K562 (cell line): ENCODE results near the gene DCAF16. TPM values are rescaled to one million over a fixed set of nuclear protein-coding genes. Genes with fewer than 3 reads are reported as not detected.

ENCODE experiments used
- ATAC-seq: fragments of 200-7000 bp; cut with Tn5 transposase; 3 replicates; pipeline ENCODE4 v1.9.1; 2020; ENCODE audit warnings: moderate library complexity
- BruUV-seq: library from RNA; stranded (reverse); fragments of 400-500 nt; replicated peaks from 2 replicates; lab custom pipeline; 2021; lab: Mats Ljungman, UMichigan
- CTCF ChIA-PET: fragments of 300-600 bp; formaldehyde crosslinking; extraction: SDS; loops from one replicate; lab custom pipeline; 2021; ENCODE audit warnings: low intra/inter-chr PET ratio; lab: Yijun Ruan, JAX
- POLR2A ChIA-PET: fragments of 300-600, 350-650 bp; sonication (Branson Sonifier 250); formaldehyde crosslinking; extraction: SDS; loops from one replicate; lab custom pipeline; 2021; ENCODE audit warnings: antibody characterized with exemption, inconsistent platforms; lab: Yijun Ruan, JAX
- DNase-seq, 4 experiments: peaks; one replicate each; pipeline versions ENCODE4 v3.0.0 to v3.0.0-alpha.2; 2011 to 2018; ENCODE audit warnings: low spot score in 3 of 4, mixed read lengths in 3 of 4; ENCODE audit errors: extremely low read depth in 1 of 4
- FAIRE-seq: peaks from 2 replicates; lab custom pipeline; 2011; peaks lifted over from hg19 to GRCh38; lab: Jason Lieb, UNC
- H2AFZ ChIP-seq: 2 replicates; pipeline ENCODE4 v1.6.0; 2011; ENCODE audit warnings: low read depth, low read length, control low read depth, inconsistent platforms
- H3K27ac ChIP-seq: fragments of 200-600 bp; 3 replicates; pipeline ENCODE4 v1.8.0; 2011; ENCODE audit warnings: low read depth, mild to moderate bottlenecking, control low read depth, inconsistent platforms, low read length, moderate library complexity, mixed read lengths; ENCODE audit errors: extremely low read depth
- H3K27me3 ChIP-seq, 2 experiments: fragments of 300-600 bp in 1 of 2; 2 replicates in 1 of 2; 3 replicates in 1 of 2; pipeline versions ENCODE4 v1.6.0 to v1.8.0; 2011; ENCODE audit warnings: inconsistent platforms in 2 of 2, low read length in 2 of 2, mild to moderate bottlenecking in 1 of 2, mixed read lengths in 1 of 2, moderate library complexity in 1 of 2; ENCODE audit not compliant: control insufficient read depth in 2 of 2, insufficient read depth in 2 of 2
- H3K36me3 ChIP-seq: fragments of 300-600 bp; 3 replicates; pipeline ENCODE4 v1.8.0; 2011; ENCODE audit warnings: mild to moderate bottlenecking, low read length, inconsistent platforms; ENCODE audit not compliant: control insufficient read depth, insufficient read depth
- H3K4me1 ChIP-seq, 2 experiments: fragments of 200-600 bp in 1 of 2; replicated peaks in 1 of 2; 2 replicates in 1 of 2; 3 replicates in 1 of 2; pipeline versions ENCODE4 v1.5.1 to v1.8.0; 2011; ENCODE audit warnings: inconsistent platforms in 2 of 2, low read length in 2 of 2, mild to moderate bottlenecking in 1 of 2, mixed read lengths in 1 of 2, moderate library complexity in 1 of 2; ENCODE audit not compliant: control insufficient read depth in 2 of 2, insufficient read depth in 2 of 2
- H3K4me2 ChIP-seq: 2 replicates; pipeline ENCODE4 v1.6.1; 2011; ENCODE audit warnings: low read length, control low read depth, inconsistent platforms, mixed read lengths; ENCODE audit not compliant: insufficient read depth
- H3K4me3 ChIP-seq: fragments of 200-600 bp; sonication (generic), shearing (Covaris generic); 2 replicates; pipeline ENCODE4 v1.5.1; 2016; ENCODE audit warnings: control low read depth, inconsistent platforms
- H3K79me2 ChIP-seq: fragments of 200-600 bp; 3 replicates; pipeline ENCODE4 v1.8.0; 2011; ENCODE audit warnings: low read length, inconsistent platforms; ENCODE audit not compliant: control insufficient read depth, insufficient read depth
- H3K9ac ChIP-seq, 2 experiments: 2 replicates each; pipeline versions ENCODE4 v1.6.0 to v1.6.1; 2011; ENCODE audit warnings: low read depth in 2 of 2, low read length in 2 of 2, control low read depth in 1 of 2, inconsistent platforms in 1 of 2, mild to moderate bottlenecking in 1 of 2, mixed read lengths in 1 of 2; ENCODE audit not compliant: insufficient read depth in 1 of 2
- H3K9me1 ChIP-seq: one replicate; pipeline ENCODE4 v1.6.0; 2011; ENCODE audit warnings: inconsistent platforms, mild to moderate bottlenecking, low read length, moderate library complexity; ENCODE audit not compliant: control insufficient read depth, insufficient read depth
- H3K9me3 ChIP-seq: replicated peaks from 2 replicates; pipeline ENCODE4 v1.5.1; 2011; ENCODE audit warnings: low read depth, low read length, inconsistent platforms; ENCODE audit not compliant: control insufficient read depth, insufficient read depth
- H4K20me1 ChIP-seq: replicated peaks from 2 replicates; pipeline ENCODE4 v1.6.1; 2011; ENCODE audit warnings: low read length, inconsistent platforms, mixed read lengths; ENCODE audit not compliant: control insufficient read depth, insufficient read depth
- ATF1 ChIP-seq, 2 experiments: fragments of 450-650 bp in 1 of 2; IDR thresholded peaks; 2 replicates each; pipeline ENCODE4 v1.6.1; 2016; ENCODE audit warnings: missing compliant biosample characterization in 1 of 2, missing genetic modification characterization in 1 of 2
- BRF1 ChIP-seq: IDR thresholded peaks from 3 replicates; pipeline ENCODE4 v1.6.1; 2011; ENCODE audit warnings: borderline replicate concordance, mild to moderate bottlenecking; ENCODE audit not compliant: insufficient read length; ENCODE audit errors: extremely low read depth
- MXI1 ChIP-seq: IDR thresholded peaks from 2 replicates; pipeline ENCODE4 v1.6.1; 2011; ENCODE audit warnings: low read depth, mild to moderate bottlenecking, improper control_type of control experiment, low read length
- NFIC ChIP-seq: fragments of 450-650 bp; IDR thresholded peaks from 2 replicates; pipeline ENCODE4 v1.6.1; 2017; ENCODE audit warnings: mild to moderate bottlenecking, inconsistent platforms
- NR4A1 ChIP-seq, 2 experiments: fragments of 250-450 bp in 1 of 2; fragments of 450-650 bp in 1 of 2; sonication (Bioruptor Pico) in 1 of 2; IDR thresholded peaks; 2 replicates each; pipeline versions ENCODE4 v1.4.0 to v1.6.1; 2016 to 2020; ENCODE audit warnings: mild to moderate bottlenecking in 2 of 2, missing compliant biosample characterization in 1 of 2, missing genetic modification characterization in 1 of 2, moderate library complexity in 1 of 2
- PURB ChIP-seq: sonication (generic); formaldehyde crosslinking; IDR thresholded peaks from 2 replicates; pipeline ENCODE4 v1.9.0; 2021; ENCODE audit warnings: low read depth, mild to moderate bottlenecking, missing genetic modification reagents
- RHOXF2B ChIP-seq: fragments of 250-450 bp; sonication (Bioruptor Pico); conservative IDR thresholded peaks from 2 replicates; pipeline ENCODE4 v1.5.1; 2021
- SUPT5H ChIP-seq: fragments of 450-650 bp; IDR thresholded peaks from 2 replicates; pipeline ENCODE4 v1.6.1; 2016
- ZFP36 ChIP-seq: fragments of 150-350 bp; IDR thresholded peaks from 2 replicates; pipeline ENCODE4 v1.6.1; 2018; ENCODE audit warnings: low read length, low read depth; ENCODE audit not compliant: partially characterized antibody
- WGBS: fragments of 100-300 bp; shearing (Covaris generic); methylation state at CpG from one replicate; pipeline ENCODE4 v1.1.6; 2016; ENCODE audit warnings: low coverage, mixed read lengths; ENCODE audit not compliant: insufficient coverage; ENCODE audit errors: missing lambda C conversion rate; 5-methylcytosine and 5-hydroxymethylcytosine counted together
- in situ Hi-C: fragments of 300-500 bp; cut with MboI; formaldehyde crosslinking; loops from 4 replicates; pipeline ENCODE4 v1.15.0; 2018; ENCODE audit warnings: inconsistent platforms, mixed read lengths
- intact Hi-C: fragments of 100-400 bp; cut with micrococcal nuclease; formaldehyde crosslinking; loops from 2 replicates; pipeline ENCODE4 v1.14.2; 2022
- polyA plus RNA-seq, 8 experiments: library from polyadenylated mRNA; depleted of rRNA in 4 of 8; stranded (reverse) in 5 of 8; unstranded in 3 of 8; fragments of >200 nt; fragmentation: Nextera tagmentation in 2 of 8; fragmentation: Illumina TruSeq in 1 of 8; extraction: Ambion mirVana in 2 of 8; extraction: Trizol in 1 of 8; gene quantifications; 2 replicates each; pipeline versions ENCODE4 v1.2.1 to v1.2.3, GENCODE V29; 2011 to 2014; ENCODE audit warnings: inconsistent platforms in 1 of 8, missing spikeins in 1 of 8
- total RNA-seq, 7 experiments: library from RNA; depleted of rRNA in 6 of 7; stranded (reverse); fragments of >200 nt in 6 of 7; fragmentation: Illumina TruSeq in 2 of 7; extraction: Trizol in 2 of 7; gene quantifications; 2 replicates each; pipeline versions ENCODE4 v1.2.1 to v1.2.3, GENCODE V29; 2011 to 2021; ENCODE audit warnings: low replicate concordance in 1 of 7

Gene DCAF16
- total and polyA plus RNA-seq, 9 of the 15 experiments (the other 6 are each of a cell fraction or from before 2014, with no cell fraction given), result 20.5 to 82.8 (median 67.8) TPM

- H3K27ac ChIP-seq, result no peak overlapping the region
- intact Hi-C loops, result no loop called here
- ATAC-seq, result no peak
- H3K9me3 ChIP-seq, result peaks cover 3% of the 10 kb centered on the region; the same call in 1 of the 2 replicates
- H3K36me3 ChIP-seq, result no peaks in the 10 kb centered on the region
- no peak for FAIRE-seq
- H3K9ac ChIP-seq, result no peak overlapping the region
- H3K79me2 ChIP-seq, result no peaks in the 10 kb centered on the region
- H4K20me1 ChIP-seq, result no peaks in the 10 kb centered on the region
- H3K4me1 ChIP-seq, result peaks cover 0 to 7% of the 10 kb centered on the region in 2 experiments; a peak in 1 of 5 replicates
- in situ Hi-C loops, result no loop called here
- DNase-seq, result no peak
- CTCF ChIA-PET, result no interaction called here
- no peak overlapping the region for H3K4me3 ChIP-seq
- no TSS peak for BruUV-seq
- H3K4me2 ChIP-seq, result no peak overlapping the region
- peaks cover 7 to 9% of the 10 kb centered on the region in 2 experiments; a peak in 4 of 5 replicates for H3K27me3 ChIP-seq
- under 1% methylated on average over 5 of the region's 5 CpGs for WGBS
- TF ChIP-seq ATF1 (CRISPR knock-in tag; IDR thresholded peaks at IDR 0.05) (no peak), ATF1 (tag; IDR thresholded peaks at IDR 0.05) (no peak), RHOXF2B (CRISPR knock-in tag) (no peak), NFIC (peak; percentile 29; the same call in 1 of the 2 replicates), NR4A1 (CRISPR knock-in tag; IDR thresholded peaks at IDR 0.05) (no peak), NR4A1 (tag; IDR thresholded peaks at IDR 0.05) (no peak), PURB (CRISPR knock-in tag) (no peak)
- TF ChIP-seq, all 486 proteins: peak for 1
- H3K9me1 ChIP-seq, result no peaks in the 10 kb centered on the region
- POLR2A ChIA-PET, result interaction anchor here (0.9 kb wide), 1 partner anchor 69 kb away, joined by 4 read pairs; no protein-coding TSS in a partner anchor
- H2AFZ ChIP-seq, result no peak overlapping the region
Measured at GRCh38 chr4:17763931-17764330, 46.6 kb downstream of the DCAF16 start.

GRCh38 chr4:17763416-17763815 is 47.1 kb downstream of the DCAF16 start:
- peaks cover 7 to 9% of the 10 kb centered on the region in 2 experiments; a peak in 4 of 5 replicates for H3K27me3 ChIP-seq
- peaks cover 3% of the 10 kb centered on the region; the same call in 1 of the 2 replicates for H3K9me3 ChIP-seq
- POLR2A ChIA-PET, result interaction anchor here (0.8 to 1.3 kb wide), 3 partner anchors 11 to 68 kb away, joined by 4 read pairs; partner anchors contain the start of gene DCAF16
- no peaks in the 10 kb centered on the region for H3K9me1 ChIP-seq
- no peaks in the 10 kb centered on the region for H3K36me3 ChIP-seq
- no peak for FAIRE-seq
- in situ Hi-C loops (no loop called here), intact Hi-C loops (no loop called here)
- no TSS peak for BruUV-seq
- H2AFZ ChIP-seq, result no peak overlapping the region
- no peaks in the 10 kb centered on the region for H3K79me2 ChIP-seq
- no peak overlapping the region for H3K4me2 ChIP-seq
- CTCF ChIA-PET, result no interaction called here
- H3K9ac ChIP-seq, result no peak overlapping the region
- no peak overlapping the region for H3K4me3 ChIP-seq
- H3K27ac ChIP-seq, result no peak overlapping the region
- H4K20me1 ChIP-seq, result no peaks in the 10 kb centered on the region
- no peak for ATAC-seq
- DNase-seq, result no peak
- peaks cover 0 to 7% of the 10 kb centered on the region in 2 experiments; a peak in 1 of 5 replicates for H3K4me1 ChIP-seq
- 3% methylated on average over 3 of the region's 3 CpGs for WGBS
- TF ChIP-seq BRF1 (no peak), SUPT5H (no peak), MXI1 (no peak), ZFP36 (no peak)
